ENCODE measurements around the gene KAT2B.
"Not testable (repeated sequence)": the region's sequence is repeated elsewhere in the genome, so short reads cannot be mapped to it uniquely, and the experiment has no call there.

KAT2B gene

GRCh38 chr3:20039765-20040547 lies at the start of gene KAT2B:
KAT2B (plus strand) TSS chr3:20040446; CDS start chr3:20040478, 32 bp downstream.
- peak; percentile 2 for DNase-seq

- no peak for DNase-seq
Observed at GRCh38 chr3:19994796-19995195, 45.5 kb upstream of the KAT2B start.

- DNase-seq: no peak
Observed at GRCh38 chr3:19997502-19997901, 42.7 kb upstream of the KAT2B start.

- no peak for DNase-seq
Observed at GRCh38 chr3:20001932-20002331, 38.3 kb upstream of the KAT2B start.

- no peak for DNase-seq
Observed at GRCh38 chr3:20007960-20008359, 32.3 kb upstream of the KAT2B start.

GRCh38 chr3:20008646-20009045 lies 31.6 kb upstream of the KAT2B start:
- DNase-seq: no peak

GRCh38 chr3:20012164-20012563 lies 28.1 kb upstream of the KAT2B start, which contains the start of gene PP2D1:
PP2D1 (minus strand) TSS chr3:20012264; CDS start chr3:20012072, 192 bp downstream.
- DNase-seq: no peak

- DNase-seq: no peak
Observed at GRCh38 chr3:20013396-20013795, 26.9 kb upstream of the KAT2B start.

- DNase-seq: no peak
Observed at GRCh38 chr3:20015525-20015924, 24.7 kb upstream of the KAT2B start.

- DNase-seq: not testable (repeated sequence)
Observed at GRCh38 chr3:20016076-20016475, 24.2 kb upstream of the KAT2B start.

GRCh38 chr3:20022954-20023622 lies 17.2 kb upstream of the KAT2B start:
- no peak for DNase-seq

GRCh38 chr3:20023623-20024405 lies 16.4 kb upstream of the KAT2B start:
- DNase-seq: no peak

GRCh38 chr3:20027136-20027535 lies 13.1 kb upstream of the KAT2B start:
- DNase-seq: no peak

GRCh38 chr3:20028905-20029331 lies 11.3 kb upstream of the KAT2B start:
- DNase-seq: no peak

- not testable (repeated sequence) for DNase-seq
Observed at GRCh38 chr3:20031939-20032338, 8.3 kb upstream of the KAT2B start.

- DNase-seq: no peak
Observed at GRCh38 chr3:20035019-20035418, 5.2 kb upstream of the KAT2B start.

- DNase-seq: no peak
Observed at GRCh38 chr3:20037255-20037996, 2.8 kb upstream of the KAT2B start.

GRCh38 chr3:20038699-20039465 lies 1.4 kb upstream of the KAT2B start:
- DNase-seq: no peak

GRCh38 chr3:20039466-20039764 lies 831 bp upstream of the KAT2B start:
- no peak for DNase-seq

- peak; percentile 1 for DNase-seq
Observed at GRCh38 chr3:20040548-20041196, 426 bp downstream of the KAT2B start.

- peak; percentile 56 for DNase-seq
Observed at GRCh38 chr3:20041197-20041780, 1.0 kb downstream of the KAT2B start.
